GM10266 (cell line): ENCODE measurements around the gene TNFRSF21.
"Not testable (repeated sequence)": the region's sequence is repeated elsewhere in the genome, so short reads cannot be mapped to it uniquely, and the experiment has no call there.

Experiments
- DNase-seq: peaks from one replicate; pipeline ENCODE4 v3.0.0; 2012; ENCODE audit errors: extremely low spot score
- CTCF ChIP-seq: IDR thresholded peaks from 2 replicates; pipeline ENCODE4 v1.5.1; 2012; ENCODE audit warnings: mild to moderate bottlenecking, low read depth; ENCODE audit not compliant: control insufficient read depth, insufficient read depth; ENCODE audit errors: missing control alignments

Gene TNFRSF21

GRCh38 chr6:47323321-47323720 is 13.6 kb upstream of the TNFRSF21 start:
- no peak for DNase-seq
- TF ChIP-seq CTCF, result no peak

- DNase-seq, result no peak
- TF ChIP-seq CTCF, result no peak
Observed at GRCh38 chr6:47321577-47321976, 11.9 kb upstream of the TNFRSF21 start.

- DNase-seq, result no peak
- TF ChIP-seq CTCF, result no peak
Observed at GRCh38 chr6:47319867-47320266, 10.2 kb upstream of the TNFRSF21 start.

- no peak for TF ChIP-seq CTCF
- no peak for DNase-seq
Observed at GRCh38 chr6:47319382-47319781, 9.7 kb upstream of the TNFRSF21 start.

- no peak for DNase-seq
- no peak for TF ChIP-seq CTCF
Observed at GRCh38 chr6:47318236-47318989, 8.7 kb upstream of the TNFRSF21 start.

- not testable (repeated sequence) for DNase-seq
Observed at GRCh38 chr6:47315181-47315580, 5.5 kb upstream of the TNFRSF21 start.

- no peak for TF ChIP-seq CTCF
- no peak for DNase-seq
Observed at GRCh38 chr6:47310131-47310480, 401 bp upstream of the TNFRSF21 start.

GRCh38 chr6:47308552-47309290 is 984 bp downstream of the TNFRSF21 start:
- TF ChIP-seq CTCF, result no peak
- no peak for DNase-seq
